ENCODE data around the gene RNPEPL1.

DNA sequence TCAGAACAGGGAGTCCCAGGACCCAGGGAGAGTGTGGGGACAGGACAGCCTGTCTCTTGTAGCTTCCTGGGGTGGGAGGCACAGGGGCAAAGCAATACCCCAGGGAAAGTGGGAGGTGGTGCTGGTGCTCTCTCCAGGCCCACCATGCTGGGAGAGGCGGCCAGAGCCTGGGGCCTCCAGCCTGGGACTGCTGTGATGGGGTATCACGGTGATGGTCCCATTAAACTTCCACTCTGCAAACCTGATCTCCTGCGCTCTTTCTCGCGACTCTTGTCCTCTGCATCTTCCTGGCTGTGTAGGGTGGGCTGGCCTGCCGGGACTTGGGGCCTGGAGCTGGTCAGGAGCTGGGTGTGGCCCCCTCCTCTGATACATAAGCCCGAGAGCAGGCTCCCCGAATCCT is 10.2 kb downstream of the RNPEPL1 start:
- TF ChIP-seq POLR2A (IDR thresholded peaks at IDR 0.05) = no peak
- TF ChIP-seq, protein P1, sequence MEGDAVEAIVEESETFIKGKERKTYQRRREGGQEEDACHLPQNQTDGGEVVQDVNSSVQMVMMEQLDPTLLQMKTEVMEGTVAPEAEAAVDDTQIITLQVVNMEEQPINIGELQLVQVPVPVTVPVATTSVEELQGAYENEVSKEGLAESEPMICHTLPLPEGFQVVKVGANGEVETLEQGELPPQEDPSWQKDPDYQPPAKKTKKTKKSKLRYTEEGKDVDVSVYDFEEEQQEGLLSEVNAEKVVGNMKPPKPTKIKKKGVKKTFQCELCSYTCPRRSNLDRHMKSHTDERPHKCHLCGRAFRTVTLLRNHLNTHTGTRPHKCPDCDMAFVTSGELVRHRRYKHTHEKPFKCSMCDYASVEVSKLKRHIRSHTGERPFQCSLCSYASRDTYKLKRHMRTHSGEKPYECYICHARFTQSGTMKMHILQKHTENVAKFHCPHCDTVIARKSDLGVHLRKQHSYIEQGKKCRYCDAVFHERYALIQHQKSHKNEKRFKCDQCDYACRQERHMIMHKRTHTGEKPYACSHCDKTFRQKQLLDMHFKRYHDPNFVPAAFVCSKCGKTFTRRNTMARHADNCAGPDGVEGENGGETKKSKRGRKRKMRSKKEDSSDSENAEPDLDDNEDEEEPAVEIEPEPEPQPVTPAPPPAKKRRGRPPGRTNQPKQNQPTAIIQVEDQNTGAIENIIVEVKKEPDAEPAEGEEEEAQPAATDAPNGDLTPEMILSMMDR (IDR thresholded peaks at IDR 0.05) = no peak

All from testis (tissue), 2 donors.